ENCODE results near the gene CHMP4B.

CHMP4B gene

DNA sequence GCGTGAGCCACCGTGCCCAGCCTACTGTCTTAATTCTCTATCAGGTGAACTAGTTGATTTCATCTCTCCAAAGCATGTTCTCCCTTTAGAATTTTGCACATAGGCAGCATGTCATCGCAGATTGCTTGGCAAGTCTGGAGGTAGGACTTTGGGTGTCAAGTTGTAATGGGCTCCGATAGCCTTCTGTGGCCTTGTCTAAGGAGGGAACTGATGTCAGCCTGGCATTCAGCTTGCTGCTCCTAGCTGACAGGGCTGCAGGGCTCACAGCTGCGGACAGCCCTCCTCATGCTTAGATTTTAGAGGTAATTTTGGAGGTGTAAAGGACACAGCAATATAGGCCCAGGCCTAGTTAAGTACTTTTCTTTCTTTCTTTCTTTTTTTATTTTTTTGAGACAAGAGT lies 11.3 kb downstream of the CHMP4B start:
- no peak for DNase-seq

DNA sequence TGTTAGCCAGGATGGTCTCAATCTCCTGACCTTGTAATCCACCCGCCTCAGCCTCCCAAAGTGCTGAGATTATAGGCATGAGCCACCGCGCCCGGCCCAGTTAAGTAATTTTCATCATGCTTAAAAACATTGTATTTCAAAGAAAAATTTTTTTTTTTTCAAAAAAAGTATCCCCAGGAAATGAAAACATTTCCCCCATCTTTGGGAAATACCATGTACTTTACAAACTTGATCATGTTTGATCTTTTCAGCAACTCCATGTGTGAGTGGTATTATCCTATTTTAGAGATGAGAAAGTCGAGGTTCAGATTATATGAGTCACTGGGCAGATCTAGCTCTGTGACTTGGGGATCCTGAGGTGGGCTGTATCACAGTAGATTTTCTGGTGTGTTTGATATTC lies 11.8 kb downstream of the CHMP4B start:
- DNase-seq, result no peak

DNA sequence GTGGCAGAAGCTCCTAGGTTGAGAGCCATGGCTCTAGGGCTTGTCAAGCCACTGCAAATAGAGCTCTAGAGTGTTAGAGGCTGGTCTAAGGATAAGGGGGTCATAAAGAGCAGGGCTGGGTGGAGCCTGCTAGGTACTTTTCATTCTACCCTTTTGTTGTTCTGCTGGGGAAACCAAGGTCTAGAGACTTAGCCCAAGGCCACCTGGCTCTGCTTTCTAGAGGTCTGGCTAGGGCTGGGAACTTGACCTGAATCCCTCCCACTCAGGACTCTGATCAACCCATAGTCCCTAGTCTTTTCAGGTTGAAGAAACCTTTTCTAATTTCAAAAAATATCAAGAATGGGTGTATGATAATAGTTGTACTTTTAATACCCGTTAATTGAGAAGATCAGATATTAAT lies 13.7 kb downstream of the CHMP4B start:
- no peak for DNase-seq

DNA sequence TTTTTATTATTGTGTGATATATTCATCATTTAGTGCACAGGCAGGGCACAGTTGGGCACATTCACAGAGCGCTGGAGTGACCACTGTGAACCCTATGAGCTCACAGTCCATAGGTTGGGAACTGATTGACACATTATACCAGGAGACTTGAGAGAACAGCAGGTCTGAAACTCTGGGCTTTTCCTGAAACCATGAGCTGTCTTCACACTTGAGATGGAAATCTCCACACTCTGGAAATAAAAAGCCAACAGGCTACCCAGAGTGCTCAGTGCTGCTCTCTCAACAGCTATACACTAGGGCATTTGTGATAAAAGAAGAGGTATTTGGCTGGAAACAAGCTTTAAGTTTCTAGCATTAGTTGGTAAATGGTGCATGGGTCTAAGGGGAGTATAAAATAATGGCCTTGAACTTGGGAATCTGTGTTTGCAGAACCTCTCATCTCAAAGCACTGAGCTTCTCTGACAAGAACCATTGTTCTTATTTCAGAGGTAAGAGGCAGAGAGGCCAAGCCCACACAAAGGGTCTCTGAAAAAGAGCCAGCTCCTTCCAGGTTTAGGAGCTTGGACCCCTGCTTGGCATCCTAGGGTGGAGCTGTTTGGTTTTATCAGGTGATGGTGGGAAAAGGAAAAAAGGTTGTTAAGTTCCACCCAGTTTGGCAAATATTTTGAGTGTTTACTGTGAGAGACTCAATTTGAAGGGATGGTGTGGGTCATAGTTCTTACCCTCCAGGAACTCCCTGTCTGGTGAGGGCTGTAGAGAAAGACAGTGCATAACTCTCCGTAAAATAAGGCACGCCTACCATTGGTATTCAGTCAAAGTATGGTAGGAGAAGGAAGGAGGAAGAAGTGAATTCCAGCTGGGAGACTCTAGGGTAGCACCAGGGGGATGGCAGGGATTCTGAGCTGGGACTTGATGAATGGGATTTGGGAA lies 14.5 kb downstream of the CHMP4B start:
- DNase-seq, result no peak

DNA sequence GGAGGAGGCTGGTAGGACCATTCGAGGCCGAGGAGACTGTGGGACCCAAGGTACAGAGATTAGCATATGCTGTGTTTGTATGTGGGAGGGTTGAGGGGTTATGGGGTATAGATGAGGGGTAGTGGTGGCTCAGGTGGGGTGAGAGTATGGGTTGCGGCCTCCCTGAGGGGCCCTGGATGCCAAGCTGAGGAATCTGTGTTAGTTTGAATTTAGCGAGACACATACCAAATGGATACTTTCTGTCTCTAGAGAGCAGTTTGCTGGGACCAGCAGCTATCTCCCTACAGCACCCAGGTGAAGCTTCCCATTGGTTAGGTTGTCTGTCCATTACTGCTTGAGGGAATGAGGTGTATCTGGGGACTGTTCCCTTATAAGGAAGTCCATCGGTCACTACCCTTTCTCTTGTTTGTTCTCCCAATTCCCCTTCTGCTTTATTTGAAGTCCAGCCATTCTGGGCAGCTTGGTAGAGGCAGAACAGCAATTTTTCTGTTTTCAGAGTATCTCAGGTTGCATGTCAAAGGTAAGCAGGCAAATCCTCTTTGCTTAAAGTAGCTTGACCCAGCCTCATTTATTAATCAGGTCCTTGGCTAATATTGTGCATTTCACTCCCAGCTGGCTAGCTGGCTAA lies 15.2 kb downstream of the CHMP4B start:
- DNase-seq, result no peak

DNA sequence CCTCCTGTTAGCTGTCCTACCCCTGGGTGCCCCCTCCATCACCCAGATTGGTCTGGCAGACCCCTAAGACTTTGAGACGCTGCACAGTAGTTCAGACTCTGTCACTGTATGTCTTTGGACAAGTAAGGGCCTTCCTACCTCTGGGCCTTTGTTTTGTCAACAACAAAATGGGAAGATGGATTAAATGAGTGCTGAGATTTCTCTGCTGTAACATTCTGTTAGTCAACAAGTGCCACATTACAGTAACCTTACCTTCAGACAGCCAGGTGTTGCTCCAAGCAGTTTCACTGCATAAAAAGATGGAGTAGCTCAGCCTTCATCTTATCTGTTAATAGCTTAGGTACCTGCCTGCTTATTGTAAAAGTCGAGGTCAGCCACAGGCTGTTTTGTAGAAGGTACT lies 16.0 kb downstream of the CHMP4B start:
- DNase-seq, result no peak

DNA sequence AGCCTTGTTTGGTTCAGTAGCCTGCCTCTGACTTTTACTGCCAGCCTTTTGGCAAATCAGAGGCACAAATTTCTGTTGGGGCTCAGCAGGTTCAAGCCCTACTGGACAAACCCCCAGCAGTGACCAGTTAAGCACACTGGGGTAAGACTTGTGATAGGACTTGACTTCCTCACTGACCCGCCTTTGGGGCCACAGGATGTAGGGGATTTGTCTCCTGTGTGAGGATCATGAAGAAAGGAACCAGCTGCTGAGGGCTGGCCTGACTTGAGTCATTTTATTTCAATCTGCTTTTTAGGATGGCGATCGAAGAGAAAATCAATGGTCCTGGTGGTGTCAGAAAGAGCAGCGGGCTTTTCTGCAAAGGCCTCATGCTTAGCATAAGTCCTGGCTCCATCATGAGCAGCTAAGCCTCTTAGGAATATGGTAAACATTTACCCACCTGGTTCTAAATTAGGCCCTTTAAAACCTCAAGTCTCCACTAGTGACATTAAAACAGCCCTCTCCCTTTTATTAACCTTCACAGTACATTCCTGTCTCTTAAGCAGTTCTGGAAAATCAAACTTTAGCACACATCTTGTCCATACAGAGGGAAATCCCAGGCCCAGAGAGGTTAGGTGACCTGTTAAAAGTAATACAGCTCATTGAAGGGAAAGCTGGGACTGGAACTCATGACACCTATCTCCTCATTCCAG lies 16.6 kb downstream of the CHMP4B start:
- DNase-seq, result no peak

DNA sequence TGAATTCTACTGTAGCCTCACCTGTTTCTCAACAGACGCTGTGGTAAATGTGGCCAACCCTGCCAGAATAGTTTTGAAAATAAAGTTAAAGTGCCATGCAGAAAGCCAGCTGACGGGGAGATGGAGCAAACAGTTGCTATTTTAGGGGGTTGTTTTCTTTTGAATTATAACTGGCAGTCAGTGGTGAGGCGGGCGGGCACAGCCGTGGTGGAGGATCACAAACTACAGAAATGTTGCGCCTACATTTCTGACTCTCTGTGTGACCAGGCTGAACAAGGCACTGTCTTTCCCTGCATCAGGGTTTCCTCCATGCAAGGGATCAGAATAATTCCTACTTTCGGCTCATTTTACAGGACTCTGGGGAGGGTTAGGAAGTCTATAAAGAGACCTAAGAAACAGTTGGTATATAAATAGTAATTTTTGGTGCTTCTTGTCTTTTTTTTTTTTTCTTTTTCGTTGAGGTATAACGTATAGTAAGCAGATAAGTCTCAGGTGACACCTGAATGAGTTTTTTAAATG lies 17.2 kb downstream of the CHMP4B start:
- DNase-seq, result no peak

DNA sequence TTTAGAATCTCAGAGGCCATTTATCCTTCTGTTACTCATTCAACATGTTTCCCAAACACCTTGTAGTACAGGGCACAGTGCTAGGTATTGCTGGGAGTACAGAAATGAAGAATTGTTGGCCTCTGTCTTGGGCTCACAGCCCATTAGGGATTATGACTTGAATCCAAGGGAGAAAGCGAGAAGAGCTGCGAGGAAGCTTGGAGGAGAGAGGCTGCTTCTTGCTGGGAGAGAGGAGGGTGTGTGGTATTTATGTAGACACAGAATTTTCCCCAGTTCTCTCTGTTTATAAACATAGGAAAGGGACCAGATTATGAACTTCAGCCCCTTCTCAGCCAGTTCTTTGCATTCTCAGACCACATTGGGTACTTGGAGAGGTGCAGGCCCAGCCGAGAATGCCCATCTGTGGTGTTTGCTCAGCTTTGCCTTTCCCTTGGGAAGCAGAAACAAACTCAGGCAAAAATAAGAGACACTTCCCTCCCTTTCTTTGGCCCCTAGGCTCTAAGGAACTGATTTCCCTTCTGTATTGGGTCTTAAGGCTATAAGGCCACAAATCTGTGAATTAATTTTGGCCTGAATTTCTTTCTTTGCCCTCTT lies 17.9 kb downstream of the CHMP4B start:
- no peak for DNase-seq

DNA sequence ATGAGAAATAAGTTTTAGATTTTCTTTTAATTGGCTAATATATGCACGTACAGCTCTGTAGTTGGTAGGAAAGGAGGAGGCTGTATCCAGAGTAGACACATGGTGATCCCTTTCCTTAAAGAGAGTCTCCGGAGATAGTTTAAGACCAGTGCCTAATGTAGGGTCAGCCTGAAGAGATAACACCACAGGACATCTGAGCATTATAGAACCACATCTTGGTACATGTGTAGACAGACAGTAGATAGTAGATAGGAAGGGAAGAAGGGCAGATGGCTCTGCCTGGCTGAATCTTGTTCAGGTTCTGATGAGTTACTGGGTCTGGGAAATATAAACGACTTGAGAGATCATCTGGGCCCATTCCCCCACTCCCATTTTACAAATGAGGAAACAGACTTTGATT lies 18.5 kb downstream of the CHMP4B start:
- no peak for DNase-seq

DNA sequence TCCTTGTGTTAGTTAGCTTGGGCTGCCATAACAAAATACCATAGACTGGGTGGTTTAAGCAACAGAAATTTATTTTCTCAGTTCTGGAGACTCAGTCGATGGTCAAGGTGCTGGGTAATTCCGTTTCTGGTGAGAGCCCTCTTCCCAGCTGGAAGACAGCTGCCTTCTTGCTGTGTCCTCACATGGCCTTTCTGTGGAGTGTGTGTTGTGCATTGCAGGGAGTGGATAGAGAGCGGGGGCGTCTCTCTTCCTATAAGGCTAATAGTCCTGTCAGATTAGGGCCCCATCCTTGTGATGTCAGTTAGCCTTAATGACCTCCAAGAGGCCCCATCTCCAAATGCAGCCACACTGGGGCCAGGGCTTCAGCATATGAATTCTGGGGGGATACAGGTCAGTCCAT lies 19.2 kb downstream of the CHMP4B start:
- no peak for DNase-seq

DNA sequence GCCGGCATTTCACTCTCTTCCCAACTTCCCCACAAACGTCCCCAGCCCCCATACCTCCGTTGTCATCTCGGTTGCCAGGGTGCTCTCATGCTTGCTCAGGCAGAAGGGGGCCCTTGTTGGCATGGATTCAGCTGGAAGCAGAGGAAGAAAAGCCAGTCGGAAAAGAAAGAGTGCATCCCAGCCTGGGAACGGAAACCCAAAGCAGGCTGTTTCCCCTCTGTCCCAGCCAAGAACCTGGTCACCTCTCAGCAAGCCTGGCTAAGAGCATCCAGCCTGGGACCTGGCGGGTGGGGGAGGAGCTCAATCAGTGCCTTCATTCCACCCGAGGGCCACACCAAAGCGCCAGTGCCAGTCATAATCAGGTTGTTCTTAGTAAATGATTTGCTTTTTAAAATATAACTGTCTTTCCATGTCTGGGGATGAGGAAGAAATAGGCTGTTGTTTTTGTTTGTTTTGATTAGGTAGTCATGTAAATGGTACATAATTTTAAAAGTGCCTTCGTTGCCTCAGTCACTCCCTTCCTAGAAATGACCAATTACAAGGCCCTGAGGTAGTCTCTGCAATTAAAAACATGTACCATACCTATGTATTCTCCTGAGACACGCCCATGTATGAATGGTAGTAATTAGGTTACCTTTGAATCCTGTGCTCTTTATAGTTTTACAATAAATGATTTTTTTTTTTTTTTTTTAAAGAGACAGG lies 21.1 kb downstream of the CHMP4B start:
- no peak for DNase-seq

DNA sequence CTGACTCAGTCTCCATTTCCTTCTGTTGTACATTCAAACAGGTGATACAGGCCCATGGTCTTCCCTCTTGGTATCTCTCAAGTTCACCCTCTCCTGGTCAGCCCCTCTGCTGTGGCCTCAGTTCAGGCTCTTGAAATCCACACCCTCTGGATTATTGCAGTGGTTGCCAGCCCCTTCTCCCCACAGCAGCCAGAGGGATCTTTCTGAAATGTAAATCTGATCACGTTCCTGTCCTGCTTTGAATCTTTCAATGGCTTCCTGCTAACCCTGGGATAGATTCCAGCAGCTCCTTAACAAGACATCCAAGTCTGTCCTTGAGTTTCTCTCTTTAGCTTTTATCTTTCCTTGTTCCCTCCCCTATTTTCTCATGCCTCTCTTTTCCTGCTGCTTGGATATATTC lies 22.2 kb downstream of the CHMP4B start:
- no peak for DNase-seq

DNA sequence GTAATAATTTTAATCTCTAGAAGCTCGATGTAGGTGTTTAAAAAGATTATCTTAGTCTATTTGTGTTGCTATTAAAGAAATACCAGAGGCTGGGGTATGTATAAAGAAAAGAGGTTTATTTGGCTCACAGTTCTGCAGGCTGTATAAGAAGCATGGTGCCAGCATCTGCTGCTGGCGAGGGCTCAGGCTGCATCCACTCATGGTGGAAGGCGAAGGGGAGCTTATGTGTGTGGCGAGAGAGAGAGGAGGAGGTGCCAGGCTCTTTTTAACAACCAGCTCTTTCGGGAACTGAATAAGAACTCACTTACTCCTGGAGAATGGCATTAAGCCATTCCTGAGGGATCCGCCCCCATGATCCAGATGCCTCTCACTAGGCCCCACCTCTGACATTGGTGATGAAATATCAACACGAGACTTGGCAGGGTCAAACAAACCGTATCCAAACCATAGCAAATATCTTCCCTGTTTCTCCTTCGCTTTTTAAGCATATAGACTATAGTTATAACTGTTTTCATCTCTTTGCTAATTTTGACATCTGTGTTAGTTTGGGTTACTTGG lies 24.5 kb downstream of the CHMP4B start:
- no peak for DNase-seq

DNA sequence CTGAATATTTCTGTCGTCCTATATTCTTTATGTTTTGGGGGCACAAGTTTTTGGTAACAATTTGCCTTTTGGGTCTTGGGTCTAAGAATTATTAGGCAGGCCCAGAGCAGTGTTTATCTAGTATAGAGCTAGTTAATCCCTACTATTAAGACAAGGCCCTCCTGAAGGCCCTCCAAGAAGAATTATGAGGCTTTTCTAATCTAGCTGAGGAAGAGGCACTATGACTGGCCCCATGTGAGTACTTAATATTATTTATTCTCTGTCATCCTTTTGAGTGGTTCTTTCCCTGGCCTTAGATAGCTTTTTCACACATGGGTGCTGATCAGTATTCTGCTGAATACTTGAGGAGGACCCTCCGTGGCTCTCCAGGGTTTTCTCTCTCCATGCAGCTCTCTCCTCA lies 25.1 kb downstream of the CHMP4B start:
- no peak for DNase-seq

DNA sequence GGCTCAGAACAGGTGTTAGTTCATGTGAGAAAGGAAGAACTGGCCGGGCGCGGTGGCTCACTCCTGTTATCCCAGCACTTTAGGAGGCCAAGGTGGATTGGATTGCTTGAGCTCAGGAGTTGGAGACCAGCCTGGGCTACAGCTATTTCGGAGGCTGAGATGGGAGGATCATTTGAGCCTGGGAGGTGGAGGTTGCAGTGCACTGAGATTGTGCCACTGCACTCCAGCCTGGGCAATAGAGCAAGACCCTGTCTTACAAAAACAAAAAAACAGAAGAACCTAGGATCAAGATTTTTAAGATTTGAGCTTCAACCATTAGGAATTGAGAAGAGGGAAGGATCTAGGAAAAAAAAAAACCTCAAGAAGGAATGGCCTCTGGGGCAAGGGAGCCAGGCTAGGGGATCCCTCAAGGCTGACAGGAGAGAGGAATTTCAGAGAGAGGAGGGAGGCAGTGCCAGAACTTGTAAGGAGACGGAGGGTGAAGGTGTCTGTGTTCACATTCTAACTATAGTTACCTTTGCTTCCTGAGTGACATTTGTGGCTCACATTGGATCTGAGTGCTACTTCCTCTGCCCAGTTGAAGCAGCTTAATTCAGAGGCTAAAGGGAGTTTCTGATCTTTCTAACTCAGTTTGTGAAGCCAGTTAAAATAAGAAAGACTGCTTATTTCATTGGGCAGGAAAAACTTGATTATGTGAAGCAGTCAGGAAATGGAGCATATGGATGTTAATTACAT lies 26.1 kb downstream of the CHMP4B start:
- DNase-seq, result no peak

DNA sequence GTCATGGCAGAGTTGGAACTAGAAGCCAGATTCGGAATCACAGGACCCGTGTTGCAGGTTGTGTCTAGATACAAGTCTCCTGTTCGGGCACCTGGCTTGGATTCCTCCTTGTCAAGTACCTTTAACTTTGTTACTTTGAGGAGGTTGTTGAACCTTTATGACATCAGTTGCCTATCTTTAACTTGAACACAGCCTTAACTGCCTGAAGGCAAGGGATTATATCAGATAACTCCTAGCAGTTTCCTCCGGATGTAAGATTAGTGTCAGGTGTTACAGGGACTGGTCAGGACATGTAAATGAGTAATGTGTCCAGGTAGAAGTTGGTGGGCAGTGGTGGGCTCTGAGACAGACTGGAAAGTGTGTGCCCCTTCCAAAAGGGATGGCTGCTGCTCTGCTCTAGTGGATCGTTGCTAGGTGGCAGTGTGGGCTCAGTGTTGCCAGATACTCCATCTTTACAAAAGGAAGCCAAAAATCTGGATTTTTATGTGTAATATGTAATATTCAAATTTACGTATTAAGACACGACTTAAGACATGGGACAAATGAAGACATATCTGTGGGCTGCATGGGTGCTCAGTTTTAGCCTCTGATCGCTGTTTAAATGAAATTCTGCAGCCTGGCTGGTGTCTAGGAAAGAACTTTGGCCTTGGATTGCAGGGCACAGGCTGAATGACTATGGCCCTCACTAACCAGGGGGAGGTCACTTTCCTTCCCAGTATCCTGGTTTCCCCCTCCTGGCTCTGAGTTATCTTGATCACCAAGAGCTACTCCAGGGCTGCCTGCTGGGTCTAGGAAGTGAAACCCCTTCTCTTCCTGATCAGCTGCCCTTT lies 27.1 kb downstream of the CHMP4B start:
- DNase-seq, result no peak

DNA sequence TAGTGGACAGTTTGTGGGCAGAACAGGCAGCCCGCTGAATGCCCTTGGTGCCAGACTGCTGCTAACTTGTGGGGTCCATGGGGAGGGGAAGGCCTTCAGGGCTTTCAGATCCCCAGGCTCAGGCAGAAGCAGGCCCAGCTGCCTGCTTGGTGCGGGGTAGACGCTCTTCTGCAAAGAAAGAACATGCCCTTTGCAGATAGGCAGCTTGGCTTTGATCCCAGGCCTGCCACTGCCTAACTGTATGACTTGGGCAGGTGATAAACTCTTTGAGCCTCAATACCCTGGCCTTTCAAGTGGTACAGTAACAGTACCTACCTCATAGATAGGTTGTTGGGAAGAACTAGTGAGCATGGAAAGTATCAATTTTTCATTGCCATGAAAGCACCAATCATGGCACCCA lies 28.4 kb downstream of the CHMP4B start:
- no peak for DNase-seq

DNA sequence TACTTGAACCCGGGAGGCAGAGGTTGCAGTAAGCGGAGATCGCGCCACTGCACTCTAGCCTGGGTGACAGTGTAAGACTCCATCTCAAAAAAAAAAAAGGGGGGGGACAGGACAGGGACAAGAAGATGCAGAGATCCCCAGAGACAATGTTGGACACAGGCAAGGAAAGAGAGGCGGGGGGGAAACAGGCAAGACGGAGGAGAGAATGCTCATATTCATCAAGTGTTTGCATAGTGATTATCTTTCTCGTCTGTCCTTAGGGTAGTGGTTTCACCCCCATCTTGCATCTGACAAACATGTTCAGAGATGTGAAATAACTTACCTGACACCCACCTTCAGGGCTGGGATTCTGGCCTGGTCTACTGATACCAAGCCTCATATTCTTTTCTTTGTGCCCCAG lies 29.0 kb downstream of the CHMP4B start:
- DNase-seq, result no peak

DNA sequence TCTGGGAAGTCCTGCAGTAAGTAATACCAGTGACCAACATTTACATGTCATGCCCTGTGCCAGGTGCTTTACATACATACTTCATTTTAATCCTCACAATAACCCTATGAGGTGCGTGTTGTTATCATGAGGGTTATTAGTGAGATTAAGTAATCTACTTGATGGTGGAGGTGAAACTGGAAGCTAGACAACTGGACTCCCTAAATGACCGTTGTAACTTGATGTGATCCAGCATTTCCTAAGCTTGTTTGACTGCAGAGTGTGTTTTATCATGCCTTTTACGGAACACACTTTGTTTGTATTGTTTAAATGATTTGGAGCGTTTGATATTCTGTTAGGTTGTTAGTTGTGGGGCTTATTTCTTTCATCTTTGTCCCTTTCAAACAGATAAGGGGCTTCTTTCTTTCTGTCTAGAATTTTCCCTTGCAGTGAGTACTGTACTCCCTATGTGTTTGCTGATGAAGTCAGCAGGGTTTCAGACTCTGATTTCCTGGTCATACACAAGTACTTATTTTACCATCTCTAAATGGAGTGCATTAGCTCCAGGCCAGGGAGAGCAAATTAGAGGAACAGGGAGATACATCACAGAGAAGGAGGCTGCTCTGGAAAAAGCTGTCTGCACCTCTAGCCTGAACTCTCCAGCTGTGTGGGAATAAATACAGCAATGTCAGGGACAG lies 29.7 kb downstream of the CHMP4B start:
- DNase-seq, result no peak

All from SHP77 treated with DMSO at 0.1 percent for 48 hours (cell line).